Measurements from ENCODE around the gene PLP2. TPM values are rescaled to one million over a fixed set of nuclear protein-coding genes. Genes with fewer than 3 reads are reported as not detected.

The PLP2 gene
- polyA plus RNA-seq, 2 of the 4 experiments (the other 2 are of a cell fraction): 164 to 209 TPM

DNA sequence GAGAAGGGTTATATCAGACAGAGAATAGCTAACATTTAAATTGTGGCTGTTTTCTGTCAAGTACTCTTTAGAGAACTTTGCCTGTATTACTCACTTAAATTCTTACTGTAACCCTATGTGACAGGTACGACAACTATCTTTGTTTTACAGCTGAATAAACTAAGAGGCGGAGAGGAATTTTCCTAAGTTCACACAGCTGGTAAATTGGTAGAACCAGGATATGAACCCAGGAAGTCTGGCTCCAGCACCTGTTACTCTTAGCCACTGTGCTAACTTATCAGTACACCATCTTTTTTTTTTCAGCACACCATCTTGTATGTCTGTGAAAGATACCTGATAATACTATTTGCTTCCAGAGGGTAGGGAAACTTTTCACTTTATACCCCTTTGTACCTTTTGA lies 30.3 kb downstream of the PLP2 start:
- H3K27ac ChIP-seq: no peak overlapping the region
- ChIA-PET CTCF (interaction anchor here (1.6 kb wide), 1 partner anchor 9 kb away, joined by 5 read pairs; no protein-coding TSS in a partner anchor), POLR2A (interaction anchor here (1.5 kb wide), 1 partner anchor 11 kb away, joined by 5 read pairs; no protein-coding TSS in a partner anchor)
- FAIRE-seq (no peak), DNase-seq (ENCODE audit: low read depth in 1 of 2, low spot score in 1 of 2) (no peak), ATAC-seq (no peak)
- H3K9me3 ChIP-seq: no peaks in the 10 kb centered on the region
- 48% methylated on average over 2 of the region's 2 CpGs for WGBS (ENCODE audit: missing lambda C conversion rate)
- no peak overlapping the region for H3K4me2 ChIP-seq
- TF ChIP-seq ESRRA (IDR thresholded peaks at IDR 0.05; ENCODE audit: borderline replicate concordance, low read length) (no peak), ZNF302 (CRISPR knock-in tag; IDR thresholded peaks at IDR 0.05) (no peak), RNF2 (IDR thresholded peaks at IDR 0.05; ENCODE audit: borderline replicate concordance, low read depth) (no peak), HOXB13 (CRISPR knock-in tag; IDR thresholded peaks at IDR 0.05; ENCODE audit: low read depth) (no peak), NR3C1 (IDR thresholded peaks at IDR 0.05) (no peak), NFE2L2 (conservative IDR thresholded peaks at IDR 0.05; ENCODE audit: low read length) (no peak), KDM1A (IDR thresholded peaks at IDR 0.05; ENCODE audit: low read depth) (no peak), MYC (IDR thresholded peaks at IDR 0.05; ENCODE audit: borderline replicate concordance, low read length) (no peak), CEBPB (IDR thresholded peaks at IDR 0.05) (no peak), RFX5 (IDR thresholded peaks at IDR 0.05) (no peak)
- H3K4me3 ChIP-seq: no peak overlapping the region
- peaks cover 9% of the 10 kb centered on the region; the same call in 1 of the 3 replicates for H3K4me1 ChIP-seq

DNA sequence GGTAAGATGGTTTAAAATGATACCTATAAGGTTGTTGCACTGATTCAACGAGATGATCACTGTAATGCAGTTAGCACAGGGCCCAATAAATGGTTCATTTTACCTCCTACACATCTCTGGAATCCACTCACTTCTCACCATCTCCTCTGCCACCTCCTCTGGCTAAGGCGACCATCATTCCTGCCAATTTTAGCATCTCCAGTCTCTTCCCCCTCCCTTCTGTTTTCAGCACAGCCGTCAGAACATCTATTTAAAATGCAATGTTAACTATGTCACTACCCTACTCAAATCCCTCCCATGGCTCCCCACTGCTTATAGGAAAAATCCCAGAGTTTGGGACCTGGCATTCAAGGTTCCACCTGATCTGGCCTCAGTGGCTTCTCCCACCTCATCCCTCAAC lies 31.8 kb downstream of the PLP2 start:
- ChIA-PET POLR2A (no interaction called here), CTCF (no interaction called here)
- no peak for TF ChIP-seq FOXS1 (CRISPR knock-in tag; IDR thresholded peaks at IDR 0.05)
- no peak for TF ChIP-seq EP300 (IDR thresholded peaks at IDR 0.05)
- no peak for TF ChIP-seq NFE2L2 (conservative IDR thresholded peaks at IDR 0.05; ENCODE audit: low read length)
- no peak for TF ChIP-seq SMC3 (IDR thresholded peaks at IDR 0.05)
- no peak for TF ChIP-seq FOSL2 (IDR thresholded peaks at IDR 0.05)
- TF ChIP-seq FOSL2 (CRISPR knock-in tag; IDR thresholded peaks at IDR 0.05): no peak
- FAIRE-seq (no peak), ATAC-seq (no peak), DNase-seq (ENCODE audit: low read depth in 1 of 2, low spot score in 1 of 2) (no peak)
- WGBS (ENCODE audit: missing lambda C conversion rate): 20% methylated on average over 3 of the region's 3 CpGs
- H3K4me2 ChIP-seq: no peak overlapping the region
- H3K4me3 ChIP-seq: no peak overlapping the region
- H3K27ac ChIP-seq: no peak overlapping the region
- H3K9me3 ChIP-seq: no peaks in the 10 kb centered on the region
- peaks cover 9% of the 10 kb centered on the region; the same call in 1 of the 3 replicates for H3K4me1 ChIP-seq

DNA sequence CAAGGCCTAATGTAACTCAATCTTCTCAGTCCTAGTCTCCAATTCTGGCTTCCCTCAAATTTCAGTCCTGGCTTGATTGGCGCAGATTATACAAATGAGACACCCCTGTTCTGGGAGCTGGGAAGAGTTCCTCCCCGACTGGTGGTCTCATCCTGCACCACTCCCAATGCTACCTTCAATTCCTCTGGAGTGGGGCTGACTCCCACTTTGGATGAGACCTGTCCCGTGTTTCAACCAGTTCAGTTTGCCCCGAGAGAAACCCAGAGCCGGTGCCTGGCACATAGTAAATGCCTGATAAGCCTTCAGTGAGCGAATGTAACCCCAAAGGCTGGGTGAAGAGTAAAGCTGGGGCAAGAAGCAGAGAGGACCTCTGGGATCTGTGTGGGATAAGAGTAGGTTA lies 32.3 kb downstream of the PLP2 start:
- TF ChIP-seq KDM1A (IDR thresholded peaks at IDR 0.05; ENCODE audit: low read depth) (no peak), HEYL (CRISPR knock-in tag; IDR thresholded peaks at IDR 0.05) (no peak)
- Histone ChIP-seq H3K4me1 (peaks cover 5% of the 10 kb centered on the region; the same call in 1 of the 3 replicates), H3K4me3 (no peak overlapping the region), H3K4me2 (no peak overlapping the region), H3K27ac (no peak overlapping the region), H3K9me3 (no peaks in the 10 kb centered on the region)
- WGBS (ENCODE audit: missing lambda C conversion rate): 71% methylated on average over 6 of the region's 6 CpGs
- ATAC-seq: no peak
- no peak for FAIRE-seq
- DNase-seq (ENCODE audit: low read depth in 1 of 2, low spot score in 1 of 2): no peak
- ChIA-PET CTCF (interaction anchor here (0.6 kb wide), 1 partner anchor 9 kb away, joined by 3 read pairs; no protein-coding TSS in a partner anchor), POLR2A (no interaction called here)

DNA sequence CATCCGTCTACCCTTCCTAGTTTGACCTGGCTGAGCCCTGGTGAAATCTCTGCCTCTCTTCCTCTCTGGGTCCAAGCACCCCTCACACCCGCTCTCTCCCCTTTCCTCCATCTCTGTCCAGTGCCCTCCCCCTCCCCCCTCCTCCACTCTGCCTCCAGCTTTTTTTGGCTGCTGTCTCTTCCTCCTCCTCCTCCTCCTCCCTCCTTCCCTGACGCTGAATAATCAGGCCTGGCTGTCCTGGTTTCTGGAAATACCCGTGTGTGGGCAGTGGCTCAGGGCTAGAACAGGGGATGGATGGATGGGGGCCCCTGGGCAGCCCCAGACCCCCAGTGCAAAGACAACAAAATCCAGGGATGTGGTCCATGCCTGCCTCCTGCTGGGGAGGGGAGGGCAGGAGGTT lies 33.0 kb downstream of the PLP2 start:
- ATAC-seq (no peak), DNase-seq (ENCODE audit: low read depth in 1 of 2, low spot score in 1 of 2) (no peak), FAIRE-seq (no peak)
- ChIA-PET POLR2A (no interaction called here), CTCF (interaction anchor here (0.6 kb wide), 1 partner anchor 10 kb away, joined by 3 read pairs; no protein-coding TSS in a partner anchor)
- H3K27ac ChIP-seq: no peak overlapping the region
- TF ChIP-seq FOSL2 (IDR thresholded peaks at IDR 0.05) (no peak), FOSL2 (CRISPR knock-in tag; IDR thresholded peaks at IDR 0.05) (no peak), CBX8 (IDR thresholded peaks at IDR 0.05) (no peak), TP53 (CRISPR knock-in tag; IDR thresholded peaks at IDR 0.05) (no peak), CTCF (IDR thresholded peaks at IDR 0.05) (no peak), ZNF302 (CRISPR knock-in tag; IDR thresholded peaks at IDR 0.05) (no peak), NFE2L2 (conservative IDR thresholded peaks at IDR 0.05; ENCODE audit: low read length) (no peak), RFX5 (IDR thresholded peaks at IDR 0.05) (no peak), REST (IDR thresholded peaks at IDR 0.05) (no peak)
- WGBS (ENCODE audit: missing lambda C conversion rate): 88% methylated on average over 2 of the region's 4 CpGs
- H3K4me1 ChIP-seq: peaks cover under 1% of the 10 kb centered on the region; the same call in 1 of the 3 replicates
- no peak overlapping the region for H3K4me2 ChIP-seq
- no peaks in the 10 kb centered on the region for H3K9me3 ChIP-seq
- no peak overlapping the region for H3K4me3 ChIP-seq
